ENCODE data around the gene PRPF40B. TPM values are rescaled to one million over a fixed set of nuclear protein-coding genes. Genes with fewer than 3 reads are reported as not detected.

PRPF40B gene
- total RNA-seq, 1 experiment from 2014 or later, result 6.6 TPM

DNA sequence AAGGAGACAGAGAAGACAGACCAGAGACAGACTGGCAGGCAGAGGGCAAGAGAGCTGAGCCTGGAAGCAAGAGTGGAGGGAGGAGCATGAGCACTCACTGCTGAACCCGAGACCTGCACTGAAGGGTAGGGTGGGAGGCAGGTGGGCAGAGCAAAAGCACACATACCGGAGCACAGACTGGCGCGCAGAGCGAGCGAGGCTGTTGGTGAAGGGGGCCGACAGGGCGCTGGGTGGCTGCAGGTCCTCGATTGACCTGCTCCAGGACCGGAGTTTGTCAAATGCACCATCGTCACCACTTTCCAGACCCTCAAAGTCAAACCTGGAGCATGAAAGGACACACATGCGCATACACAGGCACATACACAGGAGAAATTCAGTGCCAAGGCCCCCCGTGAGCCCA, 34.9 kb downstream of the PRPF40B start:
- no peak for DNase-seq (ENCODE audit: low read depth)

DNA sequence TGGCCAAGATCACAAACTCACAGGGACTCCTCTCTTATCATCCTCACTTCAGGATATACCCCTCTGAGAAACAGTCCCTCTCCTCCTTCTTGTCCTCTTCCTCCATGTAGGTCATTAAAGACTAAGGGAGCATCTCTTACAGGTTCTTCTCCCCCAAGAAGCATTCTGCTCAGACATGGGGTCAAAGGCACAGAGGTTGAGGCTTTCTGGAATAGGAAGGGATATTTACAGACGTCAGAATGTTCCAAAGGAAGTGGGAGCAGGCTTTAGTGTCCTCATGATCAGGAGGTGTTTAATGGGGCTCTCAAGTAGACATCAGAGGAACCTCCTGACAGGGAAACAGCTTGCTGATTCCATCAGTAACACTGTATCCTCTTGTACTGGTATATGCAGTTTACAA, 36.4 kb downstream of the PRPF40B start:
- no peak for DNase-seq (ENCODE audit: low read depth)

DNA sequence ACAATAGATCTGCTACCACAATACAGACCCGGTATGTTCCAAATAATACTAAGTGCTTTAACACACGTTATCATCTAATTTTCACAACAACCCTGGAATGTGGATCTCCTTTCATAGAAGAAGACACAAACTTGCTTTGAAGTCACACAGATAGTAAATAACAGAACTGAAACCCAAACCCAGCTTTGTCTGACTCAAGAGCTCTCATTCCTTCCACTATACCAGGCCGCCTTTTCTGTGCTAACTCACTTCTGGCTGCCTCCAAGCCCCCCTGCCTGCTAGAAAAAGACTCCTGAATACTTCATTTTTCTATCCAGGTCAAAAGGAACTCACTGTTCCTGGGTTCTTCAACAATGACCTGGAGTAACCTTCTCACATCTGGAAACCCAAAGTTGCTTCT, 37.8 kb downstream of the PRPF40B start:
- DNase-seq (ENCODE audit: low read depth), result no peak

DNA sequence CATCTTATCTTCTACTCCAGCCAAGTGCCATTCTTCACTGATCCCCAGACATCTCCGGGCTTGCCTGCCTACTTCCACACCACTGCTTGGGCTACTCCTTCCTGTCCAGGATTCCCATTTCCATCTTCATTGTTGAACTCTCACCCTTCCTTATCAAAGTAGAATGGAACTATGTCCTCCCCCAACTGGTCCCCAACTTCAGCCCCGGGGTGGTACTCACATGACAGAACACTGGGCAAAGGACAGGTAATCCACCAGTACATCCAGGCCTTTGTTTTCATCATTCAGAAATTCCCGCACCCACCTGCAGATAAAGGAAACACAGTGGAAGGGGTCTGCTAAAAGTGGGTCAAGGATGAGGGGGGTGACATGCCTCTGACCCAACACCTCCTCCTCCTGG, 38.4 kb downstream of the PRPF40B start:
- no peak for DNase-seq (ENCODE audit: low read depth)

DNA sequence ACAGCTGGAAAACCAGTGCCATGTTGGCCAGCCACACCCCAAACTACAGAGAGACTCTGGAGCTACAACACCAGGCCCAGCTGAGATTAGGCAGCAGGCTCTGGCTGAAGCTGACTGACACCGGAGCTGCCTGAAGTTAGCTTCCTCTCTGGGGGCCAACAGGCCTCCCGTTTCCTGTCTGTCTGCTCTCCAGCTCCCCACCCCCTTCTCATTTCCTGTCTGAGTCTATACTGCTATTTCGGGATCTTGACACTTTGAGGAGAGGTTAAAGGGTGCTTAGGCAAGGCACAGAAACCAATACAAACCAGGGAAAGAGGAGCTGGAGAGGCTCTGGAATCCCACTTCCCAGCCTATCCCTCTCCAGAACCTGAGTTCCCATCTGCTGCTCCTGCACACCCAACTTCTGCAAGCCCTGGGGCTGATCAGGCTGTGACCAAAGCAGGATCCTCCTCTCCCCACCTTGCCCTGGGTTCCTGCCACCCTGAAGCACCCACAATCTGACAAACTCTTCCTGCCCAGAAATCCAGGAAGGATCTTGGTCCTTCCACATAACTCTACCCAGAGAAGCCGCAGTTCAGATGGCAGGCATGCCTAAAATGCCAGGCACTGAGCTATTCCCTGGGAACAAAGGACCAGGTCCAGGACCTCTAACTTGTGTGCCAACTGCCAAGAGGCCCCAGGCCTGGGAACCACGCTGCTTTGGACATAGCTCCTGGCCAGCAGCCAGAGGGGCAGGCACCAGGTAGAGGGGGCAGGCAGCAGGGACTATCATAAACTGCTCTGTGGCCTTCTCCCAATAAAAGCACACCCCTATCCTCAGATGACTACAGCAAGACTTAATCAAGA, 39.9 kb downstream of the PRPF40B start:
- DNase-seq (ENCODE audit: low read depth), result peak; percentile 89

DNA sequence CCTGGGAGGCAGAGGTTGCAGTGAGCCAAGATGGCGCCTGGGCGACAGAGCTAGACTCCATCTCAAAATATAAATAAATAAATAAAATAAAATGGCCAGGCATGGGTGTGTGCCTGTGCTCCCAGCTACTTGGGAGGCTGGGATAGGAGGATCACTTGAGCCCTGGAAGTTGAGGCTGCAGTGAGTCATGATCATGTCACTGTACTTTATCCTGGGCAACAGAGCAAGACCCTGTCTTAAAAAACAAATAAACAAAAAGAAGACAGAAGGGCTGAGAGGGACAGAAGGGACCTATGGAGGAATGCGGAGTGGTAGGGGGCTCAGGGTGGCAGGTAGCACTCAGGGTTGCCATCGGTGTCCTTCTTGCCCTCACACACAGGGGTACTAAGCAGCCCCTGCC, 40.8 kb downstream of the PRPF40B start:
- DNase-seq (ENCODE audit: low read depth), result no peak

DNA sequence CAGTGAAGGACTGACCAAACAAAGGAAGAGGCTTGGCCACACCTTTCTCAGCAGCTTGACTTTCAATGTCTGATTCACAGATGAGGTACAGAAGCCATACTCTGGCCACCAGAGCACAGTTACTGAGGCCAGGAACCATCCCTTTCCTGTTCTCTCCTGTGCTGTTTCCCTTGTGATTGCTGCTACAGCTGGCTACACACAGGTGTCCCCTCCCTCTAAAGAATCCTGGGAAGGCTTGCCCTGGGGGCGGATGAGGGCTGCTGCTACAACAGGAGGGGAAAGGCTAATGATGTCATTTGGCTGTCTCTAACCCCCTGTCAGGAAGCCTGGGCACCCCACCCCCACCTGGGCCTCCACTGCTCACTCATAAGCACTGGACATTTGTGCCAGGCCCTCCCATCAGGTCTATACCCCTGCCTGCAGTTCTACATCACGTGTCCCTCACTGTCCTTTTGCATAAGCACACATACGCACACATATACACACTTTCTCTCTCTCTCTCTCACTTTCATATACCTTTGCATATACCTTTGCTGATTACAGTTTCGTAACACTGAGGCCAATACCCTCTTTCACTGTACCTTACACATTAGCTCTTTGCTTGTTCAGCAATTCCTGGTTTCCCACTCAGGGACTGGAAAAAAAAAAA, 41.4 kb downstream of the PRPF40B start:
- peak; percentile 32 for DNase-seq (ENCODE audit: low read depth)

DNA sequence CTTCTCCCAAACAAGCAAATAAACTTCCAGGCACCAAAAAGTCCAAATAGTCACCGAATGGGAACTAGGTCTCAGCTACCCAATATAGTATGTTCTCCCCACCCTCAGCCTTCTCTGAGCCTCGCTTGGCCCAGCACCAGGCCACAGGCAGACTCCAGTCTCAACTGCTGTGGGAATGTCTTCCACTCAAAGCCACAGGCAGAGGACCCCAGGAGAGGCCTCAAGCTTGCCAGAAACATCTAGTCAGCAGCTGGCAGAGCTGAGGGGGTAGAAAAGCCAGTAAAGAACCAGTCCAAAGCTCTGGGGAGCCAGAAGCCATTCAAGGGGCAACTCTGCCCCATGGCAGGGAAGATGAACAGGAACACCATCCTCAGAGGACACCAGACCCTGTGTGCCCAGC, 42.0 kb downstream of the PRPF40B start:
- DNase-seq (ENCODE audit: low read depth), result peak; percentile 35

DNA sequence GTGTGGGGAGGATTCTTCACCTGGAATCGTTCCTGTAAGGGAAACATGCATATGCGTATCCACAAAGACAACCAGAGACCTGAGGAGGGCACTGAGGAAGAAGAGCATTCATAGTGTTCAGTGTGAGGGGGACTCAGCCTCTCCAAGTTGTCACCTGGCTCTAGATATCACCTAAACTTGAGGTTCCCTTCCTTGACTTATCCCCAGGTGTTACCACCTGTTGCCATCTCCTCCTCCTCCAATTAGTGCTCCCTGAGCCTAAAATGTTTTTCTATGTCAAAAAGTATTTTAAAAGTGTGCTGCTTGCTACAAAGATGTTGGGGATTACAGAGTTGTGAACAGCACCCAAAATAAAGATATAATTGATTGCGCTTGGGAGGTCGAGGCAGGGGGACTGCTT, 42.8 kb downstream of the PRPF40B start:
- DNase-seq (ENCODE audit: low read depth), result no peak

DNA sequence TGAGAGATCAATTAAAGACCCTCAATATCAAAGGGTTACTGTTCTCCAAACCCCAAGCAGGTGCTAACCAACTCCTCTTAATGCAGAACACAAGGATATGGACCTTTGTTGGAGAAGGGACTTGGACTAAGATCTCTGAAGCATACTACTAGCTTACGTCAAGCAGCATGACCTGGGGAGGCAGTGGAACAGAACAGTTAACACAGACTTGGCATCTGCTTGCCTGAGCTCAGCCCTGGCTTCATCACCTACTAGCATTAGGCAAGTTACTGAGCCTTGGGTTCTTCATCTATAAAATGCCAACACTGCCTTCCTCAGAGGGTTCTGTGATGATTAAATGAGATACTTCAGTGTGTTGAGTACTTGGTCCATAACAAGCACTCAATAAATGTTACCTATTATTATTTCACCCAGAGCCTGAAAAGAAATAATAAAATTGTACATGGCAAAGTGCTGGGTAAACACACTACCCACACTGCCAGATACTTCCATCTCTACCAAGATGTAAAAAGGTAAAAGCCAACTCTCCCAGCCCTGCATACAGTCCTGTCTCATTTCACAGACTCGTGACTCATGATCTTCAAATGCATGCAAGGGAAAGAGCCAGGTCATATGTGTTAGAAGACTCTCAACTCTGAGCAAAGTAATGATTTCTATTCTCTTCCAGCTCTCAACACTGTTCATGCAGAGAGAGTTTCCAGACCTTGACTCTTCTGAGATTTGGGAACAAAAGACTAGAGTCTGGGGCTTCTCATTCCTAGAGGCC, 44.1 kb downstream of the PRPF40B start:
- no peak for DNase-seq (ENCODE audit: low read depth)

DNA sequence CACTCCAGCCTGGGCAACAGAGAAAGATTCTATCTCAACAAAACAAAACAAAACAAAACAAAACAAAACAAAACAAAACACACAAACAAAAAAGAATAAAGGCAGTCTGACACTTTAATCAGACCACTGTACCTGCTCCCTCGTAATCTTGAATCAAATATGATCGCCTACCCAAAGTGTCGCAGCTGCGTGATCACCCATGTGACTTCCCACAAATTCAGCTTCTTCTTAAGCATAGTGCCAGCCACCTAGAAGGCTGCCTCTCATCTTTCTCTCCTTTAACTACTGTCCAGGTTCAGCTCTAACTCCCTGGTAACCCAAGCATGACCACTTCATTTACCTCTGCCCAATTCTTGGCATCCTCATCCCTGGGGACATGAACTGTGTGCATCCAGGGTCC, 46.4 kb downstream of the PRPF40B start:
- no peak for DNase-seq (ENCODE audit: low read depth)

DNA sequence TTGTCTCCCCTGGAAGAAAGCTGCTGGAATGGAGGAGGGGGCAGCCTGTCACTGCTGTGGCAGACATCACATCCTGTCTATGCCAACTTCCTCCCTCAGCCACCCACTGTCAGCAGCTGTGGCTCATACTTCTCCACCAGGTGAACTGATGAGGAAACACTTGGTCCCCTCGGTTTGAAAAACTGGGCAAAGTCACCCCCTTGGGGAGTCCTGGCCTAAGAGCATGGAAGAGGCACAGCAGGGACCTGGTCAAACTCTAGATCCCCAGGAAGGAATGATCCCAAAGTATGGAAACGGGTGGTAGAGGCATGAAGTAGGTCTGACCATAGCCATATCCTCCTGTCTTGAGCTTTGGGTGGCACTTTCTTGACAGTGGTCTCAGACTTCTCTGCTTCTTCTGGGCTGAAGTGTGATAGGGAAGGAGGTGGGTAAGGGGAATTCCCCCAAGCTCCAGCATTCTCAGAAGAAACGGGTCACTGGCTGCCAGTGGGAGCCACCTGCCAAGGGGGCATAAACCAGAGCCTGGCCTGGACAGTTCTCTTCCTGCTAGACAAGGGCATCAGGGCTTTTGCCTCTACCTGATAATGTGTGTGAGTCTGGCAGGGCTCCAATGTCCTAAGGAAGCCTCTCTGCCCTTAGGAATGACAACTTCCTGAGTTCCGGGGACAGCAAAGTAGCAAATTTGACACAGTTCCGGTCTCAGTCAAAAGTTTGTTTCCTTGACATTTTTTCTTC, 47.8 kb downstream of the PRPF40B start:
- no peak for DNase-seq (ENCODE audit: low read depth)

DNA sequence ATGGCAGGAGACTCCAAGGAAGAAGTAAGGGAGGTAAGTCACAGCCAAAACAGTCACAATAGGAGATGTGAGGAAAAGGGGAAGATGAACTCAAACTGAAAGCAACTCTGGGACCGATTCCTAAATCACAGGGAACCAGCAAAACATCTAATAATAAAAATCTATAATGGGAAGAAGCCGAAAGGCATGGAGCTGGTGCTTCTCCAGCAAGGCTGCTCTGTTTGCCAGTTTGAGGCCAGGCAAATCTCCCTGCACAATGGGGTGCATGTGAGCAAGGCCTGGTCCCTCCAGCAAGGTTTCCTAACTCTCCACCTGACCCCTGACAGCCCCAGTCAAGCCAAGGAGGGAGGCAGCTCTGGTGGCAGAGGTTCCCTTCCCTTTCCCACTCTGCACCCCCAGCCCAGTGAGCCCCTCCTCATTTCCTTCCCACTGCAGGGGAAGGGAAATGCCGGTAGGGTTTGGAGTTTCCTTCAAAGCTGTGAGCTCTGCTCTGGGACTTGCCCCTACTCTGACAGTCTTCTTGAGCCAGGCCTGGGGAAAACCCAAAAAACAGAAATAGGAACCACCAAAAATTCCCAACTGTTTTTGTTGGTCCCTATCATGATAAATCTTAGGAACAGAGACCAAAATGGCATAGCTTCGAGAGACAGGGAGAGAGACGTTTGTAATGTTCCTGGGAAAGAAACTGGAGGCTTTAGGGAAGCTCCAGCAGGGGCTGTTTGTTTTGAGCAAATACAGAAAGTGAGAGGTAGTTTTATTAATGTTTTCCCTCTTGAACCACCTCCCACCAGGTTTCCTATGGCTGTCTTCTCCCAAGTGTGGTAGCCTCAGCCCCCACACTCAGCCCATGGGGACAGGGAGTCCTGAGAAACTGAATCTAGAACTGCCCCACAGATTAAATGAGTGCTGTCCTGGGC, 49.2 kb downstream of the PRPF40B start:
- no peak for DNase-seq (ENCODE audit: low read depth)

DNA sequence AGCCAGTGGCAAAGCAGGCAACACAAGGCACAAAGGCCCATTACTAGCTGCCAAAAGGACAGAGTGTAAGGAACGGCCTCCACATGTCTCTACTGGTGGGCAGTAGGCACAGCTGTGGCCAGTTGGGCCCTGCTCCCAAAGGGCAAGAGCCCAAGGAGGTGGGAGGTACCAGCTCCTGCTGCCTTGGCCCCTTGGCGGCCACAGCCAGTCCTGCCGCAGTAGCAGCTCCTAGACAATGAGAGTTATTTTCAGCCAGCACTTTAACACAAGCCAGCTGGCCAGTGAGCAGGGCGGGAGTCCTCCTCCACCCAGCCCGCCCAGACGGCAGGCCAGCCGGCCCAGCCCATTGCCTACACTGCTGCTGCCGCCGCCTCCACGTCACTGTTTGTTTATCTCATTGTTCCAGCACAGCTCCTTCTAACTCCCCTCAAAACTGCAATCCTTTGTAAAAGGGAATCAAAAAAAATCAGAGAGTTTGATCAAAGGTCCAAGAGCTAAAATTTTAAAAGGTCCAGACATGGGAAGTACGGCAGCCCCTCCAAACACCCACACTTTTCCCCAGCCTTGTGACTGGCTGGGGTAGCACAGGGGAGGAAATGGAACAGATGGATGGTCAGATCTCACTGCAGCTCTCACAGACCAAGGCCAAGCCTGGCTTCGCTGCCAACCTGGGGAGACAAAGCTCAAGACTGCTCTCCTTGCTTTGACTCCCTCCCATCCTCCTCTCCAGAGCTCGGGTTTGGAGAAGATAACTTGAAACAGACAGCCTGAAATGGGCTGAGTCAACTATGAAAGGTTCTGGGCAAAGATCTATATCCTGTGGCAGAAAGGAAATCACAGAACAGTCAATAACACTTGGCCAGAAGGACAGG, 50.3 kb downstream of the PRPF40B start:
- DNase-seq (ENCODE audit: low read depth), result peak; percentile 96

DNA sequence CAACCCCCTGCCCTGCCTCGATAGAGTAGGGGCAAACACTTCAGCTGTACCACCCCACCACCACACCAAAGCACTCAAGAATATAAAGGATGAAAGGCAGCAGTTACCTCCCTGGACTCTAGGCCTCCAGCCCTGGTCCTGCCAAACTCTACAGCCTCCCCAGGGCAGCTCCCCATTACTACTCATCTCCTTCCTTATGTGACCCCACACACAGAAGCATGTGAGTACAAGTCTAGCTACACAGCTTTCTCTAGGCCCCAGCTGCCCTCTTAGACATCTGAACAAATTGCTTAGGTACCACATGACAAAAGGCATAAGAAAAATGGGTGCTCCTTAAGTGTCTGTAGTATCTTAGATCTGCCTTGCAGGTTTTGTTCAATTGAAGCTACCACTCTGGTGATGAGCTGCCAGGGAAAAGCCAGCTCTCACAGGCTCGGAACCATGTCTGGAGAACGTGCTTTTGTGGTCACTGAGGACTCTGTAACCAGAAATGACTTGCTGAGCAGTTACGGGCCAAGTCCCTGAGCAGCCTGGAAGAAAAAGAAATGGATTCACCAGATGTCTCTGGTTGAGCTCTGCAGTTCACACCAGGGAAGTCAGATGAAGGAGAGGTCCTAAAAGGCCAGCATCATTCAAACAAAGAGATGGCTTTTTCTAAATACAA, 51.1 kb downstream of the PRPF40B start:
- DNase-seq (ENCODE audit: low read depth), result peak; percentile 70

DNA sequence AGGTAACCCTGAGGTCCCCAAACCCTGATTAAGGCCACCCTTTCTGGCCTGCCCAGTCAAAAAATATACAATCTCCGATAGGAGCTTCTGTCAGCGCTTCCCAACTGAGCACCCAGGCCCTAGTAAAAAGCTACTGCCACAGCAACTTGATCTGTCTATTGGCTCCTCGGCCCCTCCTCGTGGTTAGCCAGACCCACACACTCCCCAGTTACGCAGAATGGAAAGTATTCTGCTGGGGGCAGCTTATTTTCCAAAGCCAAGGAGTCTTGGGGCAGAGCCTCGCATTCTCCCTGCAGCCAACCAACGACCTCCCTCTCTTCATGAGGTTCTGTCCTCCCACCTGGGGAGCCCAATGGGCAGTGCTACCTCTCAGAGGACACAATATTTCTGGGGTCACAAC, 51.8 kb downstream of the PRPF40B start:
- DNase-seq (ENCODE audit: low read depth), result no peak

DNA sequence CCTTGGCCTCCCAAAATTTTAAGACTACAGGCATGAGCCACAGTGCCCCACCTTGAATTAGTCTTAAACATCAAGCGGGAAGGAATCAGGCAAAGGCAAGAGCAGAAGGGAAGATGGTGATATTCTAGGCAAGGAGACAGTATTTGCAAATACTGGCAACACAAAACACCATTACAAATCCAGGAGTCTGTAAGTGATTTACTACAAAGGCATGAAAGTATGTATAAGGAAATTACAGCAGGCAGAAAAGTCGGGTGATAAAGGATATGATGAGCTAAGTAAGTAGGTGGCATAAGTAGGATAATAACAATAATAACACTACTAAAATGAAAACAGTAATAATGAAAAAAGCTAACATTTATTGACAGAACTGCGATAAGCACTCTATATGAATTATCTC, 55.4 kb downstream of the PRPF40B start:
- no peak for DNase-seq (ENCODE audit: low read depth)

DNA sequence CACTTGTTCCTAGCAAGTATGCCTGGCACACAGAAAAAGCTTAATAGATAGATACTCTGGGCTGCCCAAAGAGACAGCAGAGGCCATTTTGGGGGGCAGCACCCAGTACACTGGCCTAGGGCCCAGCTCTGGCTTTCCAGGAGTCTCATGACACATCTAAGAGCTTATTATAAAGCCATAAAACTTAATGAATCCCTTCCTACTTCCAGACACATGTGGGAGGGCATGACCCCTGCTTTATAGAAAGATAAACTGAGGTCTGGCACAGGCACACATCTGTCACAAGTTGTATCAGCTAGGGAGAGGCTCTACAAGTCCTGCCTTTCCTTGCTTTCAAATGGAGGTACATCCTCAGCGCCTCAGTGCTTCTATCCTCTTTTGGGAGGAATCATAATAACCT, 56.7 kb downstream of the PRPF40B start:
- no peak for DNase-seq (ENCODE audit: low read depth)

DNA sequence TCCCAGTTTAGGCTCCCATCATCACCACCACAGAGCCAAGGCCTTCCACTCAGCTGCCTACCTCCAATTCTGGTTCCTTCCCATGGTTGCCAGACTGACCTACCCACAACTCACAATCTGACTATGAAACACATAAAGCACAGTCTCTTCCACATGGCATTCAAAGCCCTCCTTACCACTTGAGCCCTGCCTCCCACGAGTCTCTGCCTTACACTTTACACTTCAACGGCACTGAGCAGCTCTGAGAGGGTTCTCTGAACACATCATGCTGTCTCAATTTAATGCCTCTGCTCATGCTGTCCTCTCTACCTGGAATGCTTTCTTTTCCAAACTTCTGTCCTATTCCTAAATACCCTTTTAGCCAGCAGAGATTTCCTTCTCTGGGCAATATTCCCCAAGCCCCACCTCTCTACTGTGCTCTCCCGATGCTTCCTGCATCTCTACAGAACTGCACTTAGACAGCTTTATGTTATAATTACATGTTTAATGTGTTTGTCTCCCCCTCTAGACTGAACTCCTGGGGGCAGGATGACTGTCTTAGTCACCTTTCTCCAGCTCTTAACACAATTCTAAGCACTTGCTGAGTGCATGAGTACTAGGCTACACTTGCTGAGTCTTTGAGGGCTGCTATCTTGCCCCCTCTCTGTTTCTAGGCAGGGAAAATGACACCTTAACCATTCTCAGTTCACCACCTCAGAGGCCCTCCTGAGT, 60.4 kb downstream of the PRPF40B start:
- no peak for DNase-seq (ENCODE audit: low read depth)

Measured in RPMI7951 (cell line).